C4-2B (cell line): Measurements from ENCODE around the gene CCL5.

Experiments
- H3K27ac ChIP-seq: fragments of 450-650 bp; 2 replicates; pipeline ENCODE4 v1.5.1; 2017
- ZFX ChIP-seq: fragments of 450-650 bp; IDR thresholded peaks from 2 replicates; pipeline ENCODE4 v1.6.1; 2017
- TF ChIP-seq, protein P1 (sequence below): fragments of 450-650 bp; conservative IDR thresholded peaks from 2 replicates; pipeline ENCODE4 v1.5.1; 2017; ENCODE audit warnings: mild to moderate bottlenecking

CCL5 gene

DNA sequence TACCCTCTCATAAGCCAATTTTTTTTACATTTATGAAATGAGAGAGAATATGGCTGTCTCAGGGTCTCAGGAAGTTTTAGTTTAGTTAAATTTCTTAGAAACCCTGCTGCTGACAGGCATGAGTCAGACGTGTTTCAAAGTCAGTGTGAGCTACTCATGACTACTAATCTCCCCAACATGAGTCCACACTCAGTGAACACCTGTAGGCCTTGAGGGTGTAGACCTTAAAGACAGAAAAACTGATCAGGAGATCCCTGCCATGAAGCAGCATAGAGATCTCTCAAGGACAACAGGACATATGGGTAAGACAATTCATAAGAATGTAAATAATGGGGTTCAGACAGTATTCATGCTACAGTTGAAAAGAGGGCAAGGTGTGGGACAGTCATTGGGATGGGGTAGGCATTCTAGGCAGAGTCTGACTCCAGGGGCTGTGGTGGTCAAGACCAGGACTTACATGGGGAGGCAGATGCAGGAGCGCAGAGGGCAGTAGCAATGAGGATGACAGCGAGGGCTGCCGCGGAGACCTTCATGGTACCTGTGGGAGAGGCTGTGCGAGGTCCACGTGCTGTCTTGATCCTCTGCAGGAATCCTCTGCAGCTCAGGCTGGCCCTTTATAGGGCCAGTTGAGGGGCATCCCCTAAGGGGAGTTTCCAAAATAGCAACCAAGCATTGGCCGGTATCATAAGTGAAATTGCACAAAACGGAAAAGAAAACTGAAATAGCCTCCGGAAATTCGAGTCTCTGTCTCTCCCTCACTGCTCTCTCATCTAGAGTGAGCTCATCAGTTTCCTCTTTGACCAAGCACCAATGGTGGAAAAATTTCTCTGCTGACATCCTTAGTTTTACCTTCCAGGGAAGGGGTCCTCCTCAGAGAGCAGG, at the start of gene CCL5:
Gene CCL5, minus strand, starts transcription at position 588 of the 882 bp plus-strand sequence.
- H3K27ac ChIP-seq = no peak within 1 kb of the TSS
- no peak for TF ChIP-seq ZFX
- TF ChIP-seq, protein P1, sequence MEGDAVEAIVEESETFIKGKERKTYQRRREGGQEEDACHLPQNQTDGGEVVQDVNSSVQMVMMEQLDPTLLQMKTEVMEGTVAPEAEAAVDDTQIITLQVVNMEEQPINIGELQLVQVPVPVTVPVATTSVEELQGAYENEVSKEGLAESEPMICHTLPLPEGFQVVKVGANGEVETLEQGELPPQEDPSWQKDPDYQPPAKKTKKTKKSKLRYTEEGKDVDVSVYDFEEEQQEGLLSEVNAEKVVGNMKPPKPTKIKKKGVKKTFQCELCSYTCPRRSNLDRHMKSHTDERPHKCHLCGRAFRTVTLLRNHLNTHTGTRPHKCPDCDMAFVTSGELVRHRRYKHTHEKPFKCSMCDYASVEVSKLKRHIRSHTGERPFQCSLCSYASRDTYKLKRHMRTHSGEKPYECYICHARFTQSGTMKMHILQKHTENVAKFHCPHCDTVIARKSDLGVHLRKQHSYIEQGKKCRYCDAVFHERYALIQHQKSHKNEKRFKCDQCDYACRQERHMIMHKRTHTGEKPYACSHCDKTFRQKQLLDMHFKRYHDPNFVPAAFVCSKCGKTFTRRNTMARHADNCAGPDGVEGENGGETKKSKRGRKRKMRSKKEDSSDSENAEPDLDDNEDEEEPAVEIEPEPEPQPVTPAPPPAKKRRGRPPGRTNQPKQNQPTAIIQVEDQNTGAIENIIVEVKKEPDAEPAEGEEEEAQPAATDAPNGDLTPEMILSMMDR = no peak

DNA sequence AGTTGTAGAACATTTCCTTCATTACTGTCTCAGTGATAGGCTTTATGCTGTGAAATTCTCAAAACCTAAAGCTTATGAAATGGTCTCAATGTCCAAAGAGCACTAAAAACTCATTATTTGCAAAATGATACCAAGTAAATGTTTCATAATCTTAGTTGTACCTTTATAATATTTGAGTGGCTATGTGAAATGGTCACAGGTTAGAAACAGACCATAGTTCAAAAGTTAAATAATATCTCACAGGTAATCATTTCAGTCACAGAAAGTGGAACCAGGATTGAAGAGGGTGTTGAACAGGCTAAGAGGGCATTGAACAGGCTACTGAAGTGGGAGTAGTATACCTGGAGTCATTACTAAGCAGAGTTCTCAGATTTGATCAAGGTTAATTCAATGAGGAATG, 47.6 kb upstream of the CCL5 start:
- TF ChIP-seq ZFX = no peak
- TF ChIP-seq, protein P1 = no peak
- H3K27ac ChIP-seq = no peak overlapping the region

DNA sequence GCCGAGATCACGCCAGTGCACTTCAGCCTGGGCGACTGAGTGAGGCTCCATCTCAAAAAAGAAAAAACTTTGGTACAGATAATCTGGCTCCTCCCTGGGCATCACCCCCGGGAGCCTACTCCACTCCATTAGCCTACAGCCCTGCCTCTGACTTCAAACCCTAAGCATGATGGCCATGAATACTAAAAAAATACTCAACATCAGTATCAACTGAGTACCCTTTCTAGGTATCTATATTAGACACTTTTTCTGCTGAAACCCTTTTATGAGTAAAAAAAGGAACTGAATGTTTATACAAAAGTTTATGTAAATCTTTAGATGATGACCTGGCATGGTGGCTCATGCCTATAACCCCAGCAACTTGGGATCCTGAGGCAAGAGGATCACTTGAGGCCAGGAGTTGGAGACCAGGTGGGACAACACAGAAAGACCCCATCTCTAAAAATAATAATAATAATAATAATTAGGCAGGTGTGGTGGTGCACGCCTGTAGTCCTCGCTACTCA, 43.5 kb upstream of the CCL5 start:
- TF ChIP-seq, protein P1 = no peak
- no peak for TF ChIP-seq ZFX
- H3K27ac ChIP-seq = no peak overlapping the region

DNA sequence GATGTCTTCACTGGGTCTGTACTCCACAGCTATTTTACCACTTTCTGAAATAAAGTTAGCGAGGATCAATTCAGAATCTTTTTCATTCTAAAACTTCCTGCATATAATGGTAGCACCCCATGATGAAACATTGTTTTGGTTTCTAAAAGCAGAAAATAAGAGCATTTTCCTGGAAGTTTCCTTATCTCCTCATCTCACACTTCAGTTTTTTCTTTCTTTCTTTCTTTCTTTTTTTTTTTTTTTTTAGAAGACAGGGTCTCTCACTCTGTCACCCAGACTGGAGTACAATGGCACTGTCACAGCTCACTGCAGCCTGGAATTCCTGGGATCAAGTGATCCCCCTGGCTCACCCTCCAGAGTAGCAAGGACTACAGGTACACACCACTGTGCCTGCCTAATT, 40.1 kb upstream of the CCL5 start:
- H3K27ac ChIP-seq = no peak overlapping the region
- TF ChIP-seq ZFX = no peak
- TF ChIP-seq, protein P1 = no peak

DNA sequence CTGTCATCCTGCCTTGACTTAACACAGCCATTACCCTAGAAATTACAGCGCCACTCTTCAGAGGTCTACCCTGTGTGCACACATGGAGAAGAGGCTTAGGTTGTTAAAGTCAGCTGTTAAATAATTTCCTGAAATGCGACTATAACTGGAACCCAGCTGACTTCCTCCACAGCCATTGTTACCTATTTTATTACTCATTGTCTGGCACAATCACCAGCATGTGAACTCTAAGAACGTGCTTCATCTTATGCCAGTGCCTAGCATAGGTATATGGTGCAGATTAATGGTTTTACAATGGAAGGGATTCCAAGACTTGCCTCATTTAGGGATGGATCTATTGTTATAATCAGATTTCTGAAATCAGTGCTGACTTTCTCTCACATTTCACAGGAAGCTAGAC, 38.5 kb upstream of the CCL5 start:
- TF ChIP-seq ZFX = no peak
- TF ChIP-seq, protein P1 = no peak
- H3K27ac ChIP-seq = no peak overlapping the region

DNA sequence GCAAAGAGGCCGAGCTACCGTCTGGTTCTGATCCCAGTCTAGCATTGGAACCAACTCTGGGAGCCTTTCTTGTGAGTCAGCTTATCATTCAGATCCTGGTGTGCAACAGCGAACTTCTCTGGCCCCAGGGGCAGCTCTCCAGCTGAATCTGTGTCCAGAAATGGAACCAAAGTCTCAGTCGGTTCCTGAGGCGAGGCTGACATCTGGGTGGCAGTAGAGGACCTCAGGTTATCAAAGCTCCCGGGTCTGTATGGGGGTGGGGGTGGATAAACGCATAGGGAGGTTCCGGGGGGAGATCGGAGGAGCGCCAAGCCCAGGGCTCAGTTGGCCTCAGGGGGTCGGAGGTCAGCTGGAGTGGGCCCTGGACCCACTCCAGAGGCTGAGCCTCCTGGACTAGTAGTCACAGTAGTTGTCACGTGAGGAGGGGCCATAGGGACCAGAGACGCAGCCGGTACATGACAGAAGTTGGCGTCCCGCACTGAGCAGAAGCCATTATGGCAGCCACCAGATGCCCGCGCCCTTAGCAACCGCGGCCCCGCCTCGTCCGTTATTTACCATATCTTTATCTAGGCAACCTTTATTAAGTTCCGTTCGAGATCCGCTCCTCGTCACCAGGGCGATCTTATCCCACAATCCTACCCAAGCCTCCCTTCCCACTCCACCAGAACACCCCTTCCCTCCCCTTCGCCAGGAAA, 37.5 kb upstream of the CCL5 start:
- TF ChIP-seq, protein P1 = no peak
- no peak for TF ChIP-seq ZFX
- no peak overlapping the region for H3K27ac ChIP-seq
